ENCODE results near the gene TSPAN2. TPM values are rescaled to one million over a fixed set of nuclear protein-coding genes. Genes with fewer than 3 reads are reported as not detected.

The TSPAN2 gene
- total and polyA plus RNA-seq, 2 donors (not counting 3 experiments of a cell fraction or from before 2014, with no cell fraction given), result 1.5 to 5.0 TPM

DNA sequence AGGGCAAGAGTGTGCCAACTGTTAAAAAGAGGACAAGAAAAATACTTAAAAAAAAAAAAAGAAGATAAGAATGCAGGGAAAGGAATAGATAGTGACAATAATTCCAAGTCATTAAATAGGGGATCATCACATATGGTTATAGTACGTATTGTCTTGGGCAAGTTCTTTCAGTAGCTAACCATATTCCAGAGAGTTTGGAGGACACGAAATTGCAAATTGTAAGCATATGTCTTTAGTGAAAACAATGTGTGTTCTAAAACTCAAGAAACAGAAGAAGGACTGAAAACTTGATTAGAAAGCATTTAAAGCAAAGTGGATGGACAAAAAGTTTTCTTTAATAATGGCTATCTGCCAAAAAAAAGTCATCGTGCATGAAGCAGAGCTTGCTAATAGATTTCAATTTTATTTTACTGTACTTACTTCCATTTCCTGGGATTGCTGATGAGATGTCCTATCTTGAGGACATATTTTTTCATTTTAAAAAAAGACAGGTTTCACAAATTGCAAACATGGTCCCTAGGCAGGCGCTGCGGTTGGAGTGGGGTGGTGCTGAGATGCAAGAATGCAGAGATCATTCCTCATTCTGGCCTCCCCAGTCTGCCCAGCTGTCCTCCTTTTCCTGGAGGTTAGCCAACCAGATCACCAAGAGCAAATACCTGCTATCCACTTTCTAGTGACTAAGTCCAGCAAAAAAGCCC is 11.9 kb downstream of the TSPAN2 start:
- no peak for FAIRE-seq
- Histone ChIP-seq H4K20me1 (replicated peaks; ENCODE audit: control insufficient read depth, extremely low read depth, insufficient read depth, low read length) (no peaks in the 10 kb centered on the region), H3K9me1 (replicated peaks; ENCODE audit: control insufficient read depth, extremely low read depth, insufficient read depth, low read length) (no peaks in the 10 kb centered on the region), H3K27ac (ENCODE audit: insufficient read depth, low read depth, low read length) (no peak overlapping the region), H3K9me3 (replicated peaks; ENCODE audit: control insufficient read depth, insufficient read depth, low read length) (no peaks in the 10 kb centered on the region), H3K79me2 (ENCODE audit: control insufficient read depth, insufficient read depth, low read length) (no peaks in the 10 kb centered on the region), H2AFZ (ENCODE audit: low read depth, low read length) (no peak overlapping the region), H3K4me3 (replicated peaks in 1 of 3; ENCODE audit: insufficient read depth in 1 of 3, low read depth in 1 of 3, low read length in 3 of 3) (no peak overlapping the region), H3K27me3 (ENCODE audit: control insufficient read depth in 2 of 2, insufficient read depth in 2 of 2, low read length in 2 of 2) (peaks cover 7 to 8% of the 10 kb centered on the region in 2 experiments), H3K4me2 (ENCODE audit: insufficient read depth, low read length) (no peak overlapping the region), H3K36me3 (ENCODE audit: control insufficient read depth in 2 of 2, extremely low read depth in 1 of 2, insufficient read depth in 2 of 2, low read length in 2 of 2) (no peaks in the 10 kb centered on the region), H3K4me1 (ENCODE audit: control insufficient read depth, extremely low read depth, insufficient read depth, low read length) (no peaks in the 10 kb centered on the region), H3K9ac (replicated peaks; ENCODE audit: extremely low read depth, insufficient read depth, low read length) (no peak overlapping the region)
- intact Hi-C loops (cut with micrococcal nuclease) (no loop called here), dilution Hi-C loops (cut with MboI; ENCODE audit: extremely low pct_ligation_motif_present, low sequenced_read_pairs) (no loop called here)
- ChIA-PET CTCF (interaction anchor here (1.2 to 3.0 kb wide), 3 partner anchors 10 to 36 kb away, joined by 3 to 10 read pairs (median 3); no protein-coding TSS in a partner anchor), POLR2A (no interaction called here)
- BruUV-seq (replicated peaks), result no TSS peak
- TF ChIP-seq POLR2AphosphoS5 (IDR thresholded peaks at IDR 0.05; ENCODE audit: insufficient read depth, low read depth, low read length) (no peak), EZH2 (IDR thresholded peaks at IDR 0.05; ENCODE audit: borderline replicate concordance, low read depth, low read length, severe bottlenecking) (no peak), JUN (IDR thresholded peaks at IDR 0.05; ENCODE audit: borderline replicate concordance, insufficient read depth, insufficient read length, low read depth) (no peak), FOS (IDR thresholded peaks at IDR 0.05; ENCODE audit: borderline replicate concordance, insufficient read depth, low read length) (no peak), MYC (IDR thresholded peaks at IDR 0.05; ENCODE audit: low read depth, low read length) (no peak), GATA2 (IDR thresholded peaks at IDR 0.05; ENCODE audit: insufficient read depth, insufficient read length, low read depth, low read length) (no peak), POLR2A (IDR thresholded peaks at IDR 0.05; ENCODE audit: low read depth, low read length) (no peak)
- TF ChIP-seq, protein P1, sequence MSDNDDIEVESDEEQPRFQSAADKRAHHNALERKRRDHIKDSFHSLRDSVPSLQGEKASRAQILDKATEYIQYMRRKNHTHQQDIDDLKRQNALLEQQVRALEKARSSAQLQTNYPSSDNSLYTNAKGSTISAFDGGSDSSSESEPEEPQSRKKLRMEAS (IDR thresholded peaks at IDR 0.05; ENCODE audit: insufficient read depth, insufficient read length), result no peak
- TF ChIP-seq, protein P2, sequence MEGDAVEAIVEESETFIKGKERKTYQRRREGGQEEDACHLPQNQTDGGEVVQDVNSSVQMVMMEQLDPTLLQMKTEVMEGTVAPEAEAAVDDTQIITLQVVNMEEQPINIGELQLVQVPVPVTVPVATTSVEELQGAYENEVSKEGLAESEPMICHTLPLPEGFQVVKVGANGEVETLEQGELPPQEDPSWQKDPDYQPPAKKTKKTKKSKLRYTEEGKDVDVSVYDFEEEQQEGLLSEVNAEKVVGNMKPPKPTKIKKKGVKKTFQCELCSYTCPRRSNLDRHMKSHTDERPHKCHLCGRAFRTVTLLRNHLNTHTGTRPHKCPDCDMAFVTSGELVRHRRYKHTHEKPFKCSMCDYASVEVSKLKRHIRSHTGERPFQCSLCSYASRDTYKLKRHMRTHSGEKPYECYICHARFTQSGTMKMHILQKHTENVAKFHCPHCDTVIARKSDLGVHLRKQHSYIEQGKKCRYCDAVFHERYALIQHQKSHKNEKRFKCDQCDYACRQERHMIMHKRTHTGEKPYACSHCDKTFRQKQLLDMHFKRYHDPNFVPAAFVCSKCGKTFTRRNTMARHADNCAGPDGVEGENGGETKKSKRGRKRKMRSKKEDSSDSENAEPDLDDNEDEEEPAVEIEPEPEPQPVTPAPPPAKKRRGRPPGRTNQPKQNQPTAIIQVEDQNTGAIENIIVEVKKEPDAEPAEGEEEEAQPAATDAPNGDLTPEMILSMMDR (IDR thresholded peaks at IDR 0.05; ENCODE audit: extremely low read depth in 1 of 2, insufficient read depth in 1 of 2, low read depth in 1 of 2, low read length in 2 of 2), result no peak
- DNase-seq (ENCODE audit: low read depth, low spot score), result no peak

Measured in endothelial cell of umbilical vein (primary cell).